NCI-H2227 (cell line): ENCODE measurements around the gene THEMIS2.
"Not testable (repeated sequence)": the region's sequence is repeated elsewhere in the genome, so short reads cannot be mapped to it uniquely, and the experiment has no call there.

Experiments used
- DNase-seq: peaks from one replicate; lab custom pipeline; 2025; ENCODE audit not compliant: unreplicated experiment; lab: John Stamatoyannopoulos, UW

The THEMIS2 gene

GRCh38 chr1:27872059-27872801 is at the start of gene THEMIS2:
THEMIS2 (plus strand) TSS chr1:27872544; CDS start chr1:27872572, 28 bp downstream.
- peak; percentile 72 for DNase-seq

- no peak for DNase-seq
These were observed 48.6 kb upstream of the THEMIS2 start for GRCh38 chr1:27823784-27824183.

- DNase-seq: no peak
These were observed 47.9 kb upstream of the THEMIS2 start for GRCh38 chr1:27824411-27824810.

GRCh38 chr1:27829339-27829960 is 42.9 kb upstream of the THEMIS2 start:
- not testable (repeated sequence) for DNase-seq

GRCh38 chr1:27830621-27831440 is 41.5 kb upstream of the THEMIS2 start, which contains the start of gene PPP1R8:
PPP1R8 (plus strand) TSS chr1:27830782; CDS start chr1:27830836, 54 bp downstream.
- peak; percentile 99 for DNase-seq

GRCh38 chr1:27831568-27832410 is 40.6 kb upstream of the THEMIS2 start:
- DNase-seq: no peak

- DNase-seq: no peak
These were observed 39.6 kb upstream of the THEMIS2 start for GRCh38 chr1:27832762-27833161.

GRCh38 chr1:27833470-27833869 is 38.9 kb upstream of the THEMIS2 start:
- no peak for DNase-seq

GRCh38 chr1:27835046-27835445 is 37.3 kb upstream of the THEMIS2 start:
- DNase-seq: no peak

GRCh38 chr1:27835501-27835900 is 36.8 kb upstream of the THEMIS2 start:
- DNase-seq: no peak

GRCh38 chr1:27849951-27850350 is 22.4 kb upstream of the THEMIS2 start:
- no peak for DNase-seq

GRCh38 chr1:27855085-27855484 is 17.3 kb upstream of the THEMIS2 start:
- no peak for DNase-seq

GRCh38 chr1:27856561-27857343 is 15.6 kb upstream of the THEMIS2 start:
- DNase-seq: no peak

- DNase-seq: not testable (repeated sequence)
These were observed 14.8 kb upstream of the THEMIS2 start for GRCh38 chr1:27857552-27857951.

GRCh38 chr1:27858072-27858948 is 14.0 kb upstream of the THEMIS2 start:
- DNase-seq: peak; percentile 89

GRCh38 chr1:27858949-27859576 is 13.3 kb upstream of the THEMIS2 start:
- peak; percentile 19 for DNase-seq

- DNase-seq: no peak
These were observed 10.9 kb upstream of the THEMIS2 start for GRCh38 chr1:27861436-27861835.

GRCh38 chr1:27862004-27862403 is 10.3 kb upstream of the THEMIS2 start:
- no peak for DNase-seq
